Frontal cortex (tissue), 4 donors: Measurements from ENCODE around the gene SSC5D. TPM values are rescaled to one million over a fixed set of nuclear protein-coding genes. Genes with fewer than 3 reads are reported as not detected.

ENCODE experiments used
- DNase-seq, 2 donors: peaks; one replicate each; pipeline ENCODE4 v3.0.0; 2012; ENCODE audit warnings: low spot score in 2 of 2
- FAIRE-seq: peaks from 2 replicates; lab custom pipeline; 2012; peaks lifted over from hg19 to GRCh38; lab: Jason Lieb, UNC
- total RNA-seq: library from RNA; depleted of rRNA; stranded (reverse); fragments of >200 nt; gene quantifications from one replicate; pipeline ENCODE4 v1.2.3, GENCODE V29; 2014
- donor health status: control.
- donor health status: control.
- donor health status: control.

Gene SSC5D
- total RNA-seq, 1 donor from 2014 or later, result under 0.01 TPM

DNA sequence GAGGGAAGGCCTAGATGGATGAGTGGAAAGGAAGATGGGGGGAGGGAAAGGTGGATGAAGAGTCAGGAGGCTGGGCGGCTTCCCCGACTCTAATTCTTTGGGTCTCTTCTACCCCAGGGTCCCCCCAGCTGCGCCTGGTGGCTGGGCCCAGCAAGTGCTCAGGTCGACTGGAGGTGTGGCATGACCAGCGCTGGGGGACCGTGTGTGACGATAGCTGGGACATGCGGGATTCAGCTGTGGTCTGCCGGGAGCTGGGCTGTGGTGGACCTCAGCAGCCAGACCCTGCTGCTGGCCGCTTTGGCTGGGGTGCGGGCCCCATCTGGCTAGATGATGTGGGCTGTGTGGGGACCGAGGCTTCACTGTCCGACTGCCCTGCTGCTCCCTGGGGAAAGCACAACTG is 9.5 kb downstream of the SSC5D start:
- FAIRE-seq (no peak), DNase-seq (no peak)

DNA sequence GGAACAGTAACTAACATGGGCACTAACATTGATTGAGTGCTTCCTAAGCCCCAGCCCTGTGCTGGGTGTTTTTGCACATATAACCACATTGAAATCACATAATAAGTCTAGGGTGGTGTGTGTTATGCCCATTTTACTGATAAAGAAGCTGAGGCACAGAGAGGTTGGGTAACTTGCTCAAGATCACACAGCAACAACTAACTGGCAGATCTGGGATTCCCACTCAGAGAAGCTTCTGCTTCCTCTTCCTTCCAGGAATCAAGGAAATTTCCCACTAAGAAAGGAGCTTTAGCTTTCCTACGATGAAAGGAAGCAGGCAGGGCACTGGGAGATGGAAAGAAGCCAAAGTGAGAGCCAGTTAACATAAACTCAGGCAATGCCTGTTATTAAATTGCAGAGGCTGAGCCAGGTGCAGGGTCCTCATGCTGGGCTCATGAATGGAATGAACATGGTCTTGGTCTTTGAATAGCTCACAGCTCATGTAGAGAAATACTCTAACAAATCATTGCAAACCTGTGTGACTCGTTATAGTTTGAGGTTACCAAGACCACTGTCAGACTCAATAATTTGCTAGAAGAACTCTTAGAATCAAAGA is 10.1 kb downstream of the SSC5D start:
- FAIRE-seq, result no peak
- DNase-seq, result no peak

DNA sequence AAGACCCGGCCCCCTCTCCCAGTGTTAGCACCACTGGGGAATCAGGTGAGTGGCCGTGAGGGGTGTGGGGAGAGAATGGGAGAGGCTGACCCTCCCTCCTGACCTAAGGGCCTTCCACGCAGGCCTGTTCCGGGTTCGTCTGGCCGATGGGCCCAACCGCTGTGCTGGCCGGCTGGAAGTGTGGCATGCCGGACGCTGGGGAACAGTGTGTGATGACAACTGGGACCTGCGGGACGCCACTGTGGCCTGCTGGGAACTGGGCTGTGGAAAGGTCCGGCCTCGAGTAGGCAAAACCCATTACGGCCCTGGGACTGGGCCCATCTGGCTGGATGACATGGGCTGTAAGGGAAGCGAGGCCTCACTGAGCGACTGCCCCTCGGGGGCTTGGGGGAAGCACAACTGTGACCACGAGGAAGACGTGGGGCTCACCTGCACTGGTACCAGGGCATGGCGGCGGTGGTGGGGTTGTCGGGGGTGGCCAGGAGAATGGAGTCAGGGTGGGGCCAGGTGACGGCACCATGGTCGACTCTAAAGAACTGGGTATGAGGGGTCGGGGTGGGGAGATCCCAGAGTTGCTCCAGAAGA is 12.2 kb downstream of the SSC5D start:
- no peak for DNase-seq
- no peak for FAIRE-seq

- DNase-seq, result no peak
- FAIRE-seq, result no peak
These were observed 14.1 kb downstream of the SSC5D start for GRCh38 chr19:55502197-55502952.

DNA sequence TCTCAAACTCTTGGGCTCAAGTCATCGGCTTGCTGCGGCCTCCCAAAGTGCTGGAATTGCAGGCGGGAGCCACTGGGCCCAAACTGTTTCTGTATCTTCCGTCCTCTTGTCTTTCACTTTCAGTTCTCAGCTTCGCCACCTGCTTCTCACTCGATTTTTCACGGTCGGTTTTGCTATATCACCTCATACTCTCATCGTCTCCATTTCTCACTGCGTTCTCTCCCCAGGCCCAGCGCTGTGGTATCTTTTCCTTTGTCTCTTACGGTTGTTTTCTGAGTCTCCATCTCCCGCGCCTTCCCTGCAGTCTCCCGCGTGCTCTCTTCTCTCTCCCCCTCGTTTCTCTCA is 14.9 kb downstream of the SSC5D start:
- no peak for FAIRE-seq

DNA sequence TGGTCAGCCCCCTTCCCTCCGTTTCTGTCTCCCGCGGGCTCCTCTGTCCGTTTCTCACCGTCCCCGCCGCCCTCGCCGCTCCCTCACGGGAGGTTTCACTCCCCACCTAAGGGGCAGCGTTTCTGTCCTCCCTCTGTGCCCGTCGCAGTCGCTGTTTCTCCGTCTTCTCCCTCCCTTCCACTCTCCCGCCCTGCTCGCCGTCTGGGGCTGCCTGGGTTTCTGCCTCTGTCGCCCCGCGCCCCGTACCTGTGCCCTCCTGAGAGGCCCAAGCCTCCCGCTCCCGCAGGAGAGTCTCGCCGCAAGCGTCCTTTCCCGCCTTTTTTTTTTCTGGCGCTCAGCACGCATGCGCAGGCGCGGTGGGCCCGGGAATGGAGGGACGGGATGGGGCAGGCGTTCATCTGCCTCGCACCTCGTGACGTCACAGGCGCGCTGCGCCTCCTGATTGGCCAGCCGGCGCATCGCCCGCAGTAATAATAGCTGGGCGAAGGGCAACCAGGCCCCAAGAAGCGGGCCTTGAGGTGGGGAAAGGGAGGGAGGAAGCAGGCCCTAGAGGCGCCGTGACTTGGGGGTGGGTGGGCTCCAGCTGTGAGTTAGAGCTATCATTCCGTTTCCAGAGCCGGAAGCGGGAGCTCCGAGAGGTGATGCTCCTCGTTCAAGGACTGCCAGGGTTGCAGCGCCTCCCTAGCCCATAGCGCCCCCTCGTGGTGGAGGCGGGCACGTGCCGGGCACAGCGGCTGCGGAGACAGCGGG is 15.4 kb downstream of the SSC5D start:
- FAIRE-seq (no peak), DNase-seq (peak; percentile 96 to 100)

More for the DNA sequence above, 14.9 kb downstream of the SSC5D start:
- no peak for DNase-seq

- no peak for DNase-seq
- FAIRE-seq, result no peak
These were observed 16.0 kb downstream of the SSC5D start for GRCh38 chr19:55504252-55504603.

DNA sequence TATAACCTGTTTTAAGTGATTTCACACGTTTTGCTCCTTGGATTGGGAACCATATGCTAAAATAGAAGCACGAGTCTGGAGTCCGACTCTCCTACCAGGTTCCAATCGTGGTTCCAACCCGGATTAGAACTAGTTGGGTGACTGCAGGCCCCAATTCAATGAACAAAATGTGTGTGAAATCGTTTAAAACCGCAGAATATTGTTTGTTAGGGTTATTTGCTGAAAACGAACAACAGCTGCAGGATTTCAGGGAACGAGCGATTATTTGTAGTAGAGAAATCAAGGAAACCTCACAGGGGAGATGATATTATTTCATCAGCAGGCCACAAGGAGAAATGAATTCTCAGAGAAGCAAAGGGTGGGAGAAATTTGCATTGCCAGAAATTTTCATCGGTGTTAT is 16.7 kb downstream of the SSC5D start:
- FAIRE-seq (no peak), DNase-seq (no peak)

DNA sequence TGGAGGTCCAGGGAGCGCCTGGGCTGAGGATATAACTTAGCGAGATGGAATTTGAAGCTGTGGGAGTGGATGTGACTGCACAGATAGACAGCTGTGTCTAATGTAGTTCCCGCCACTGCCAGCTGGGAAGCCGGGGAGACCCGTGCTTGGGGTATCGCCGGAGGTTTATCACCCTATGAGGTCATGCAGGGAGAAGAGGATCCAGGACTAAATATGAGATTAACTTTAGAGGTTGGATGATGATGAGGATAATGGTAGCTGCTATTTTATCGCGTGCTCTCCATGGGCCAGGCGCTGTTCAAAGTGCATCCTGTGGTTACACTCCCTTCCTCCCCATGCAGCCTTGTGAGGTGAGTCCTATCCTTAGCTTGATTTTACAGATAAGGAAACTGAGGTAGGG is 19.9 kb downstream of the SSC5D start:
- FAIRE-seq, result no peak
- DNase-seq, result no peak

GRCh38 chr19:55516878-55517620 is 28.8 kb downstream of the SSC5D start:
- DNase-seq, result peak; percentile 100
- FAIRE-seq, result peak; percentile 26

GRCh38 chr19:55519451-55520311 is 31.4 kb downstream of the SSC5D start:
- DNase-seq (no peak), FAIRE-seq (no peak)

- no peak for DNase-seq
- no peak for FAIRE-seq
These were observed 32.6 kb downstream of the SSC5D start for GRCh38 chr19:55520691-55521292.

DNA sequence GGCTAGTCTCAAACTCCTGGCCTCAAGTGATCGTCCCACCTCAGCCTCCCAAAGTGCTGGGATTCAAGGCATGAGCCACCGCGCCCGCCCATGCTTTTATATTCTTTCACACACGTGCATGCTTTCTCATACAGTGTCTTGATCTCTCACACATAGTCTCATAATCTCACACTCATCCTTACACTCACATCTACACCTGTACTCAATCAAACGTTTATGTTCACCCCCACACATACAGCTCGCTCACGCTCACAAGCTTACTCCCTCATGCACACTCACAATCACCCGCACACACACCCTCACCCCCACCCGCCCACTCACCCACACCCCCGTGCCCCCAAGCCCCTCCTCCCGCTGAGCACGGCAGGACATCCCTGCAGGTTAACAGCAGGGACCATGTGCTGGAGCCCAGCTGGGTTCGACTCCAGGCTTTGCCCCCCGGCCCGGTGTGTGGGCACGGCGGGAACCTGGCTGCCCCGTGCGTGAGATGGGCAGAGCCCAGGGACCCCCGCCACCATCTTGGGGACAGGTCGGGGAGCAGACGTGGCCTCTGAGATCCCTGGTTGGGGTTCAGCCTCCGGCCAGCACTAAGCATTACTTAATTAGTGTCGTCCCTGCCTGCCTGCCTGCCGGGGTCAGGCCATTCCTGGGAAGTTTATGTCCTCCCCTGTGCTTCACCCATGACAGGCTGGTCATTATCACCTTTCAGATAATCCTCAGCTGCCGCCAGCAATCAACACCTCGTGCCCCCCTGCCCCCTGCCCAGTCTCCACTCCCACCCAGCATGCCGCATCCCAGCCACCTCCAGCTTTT is 37.3 kb downstream of the SSC5D start:
- no peak for FAIRE-seq
- DNase-seq, result no peak

DNA sequence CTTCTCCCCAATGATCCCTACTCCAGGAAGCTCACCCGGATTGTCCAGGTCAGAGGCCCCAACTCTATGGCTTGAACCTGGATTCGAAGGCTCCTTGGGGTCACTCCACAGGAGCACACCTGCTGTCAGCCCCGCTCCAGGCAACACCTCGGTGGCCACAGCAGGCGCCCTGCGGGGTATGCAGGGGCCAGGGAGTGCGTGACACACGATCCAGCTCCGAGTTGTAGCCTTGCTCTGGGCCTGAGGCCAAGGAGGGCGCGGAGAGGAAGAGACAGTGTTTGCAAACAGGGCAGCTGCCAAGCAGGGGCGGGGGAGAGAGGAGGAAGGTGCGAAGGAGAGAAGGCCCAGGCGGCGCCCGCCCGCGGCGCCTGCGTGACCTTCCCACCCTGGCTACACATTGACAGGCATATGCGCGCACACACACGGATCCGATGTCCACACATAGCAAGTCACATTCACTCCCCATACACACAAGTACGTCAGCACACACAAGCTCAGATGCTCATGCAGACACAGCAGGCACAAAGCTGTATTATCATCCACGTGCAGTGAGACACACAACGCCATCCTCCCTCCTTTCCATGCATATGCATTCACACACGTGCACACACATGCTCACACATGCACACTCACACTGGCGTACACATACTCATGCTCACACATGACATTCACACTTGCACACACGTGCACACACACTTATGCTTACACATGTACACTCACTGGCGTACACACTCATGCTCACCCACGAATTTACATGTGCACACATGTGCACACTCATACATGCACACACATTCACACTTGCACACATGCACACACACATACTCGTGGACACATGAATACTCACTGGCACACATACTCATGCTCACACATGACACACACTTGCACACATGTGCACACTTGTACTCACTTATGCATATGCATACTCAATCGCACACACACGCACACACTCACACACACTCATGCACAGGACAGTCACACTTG is 38.3 kb downstream of the SSC5D start:
- DNase-seq, result no peak
- FAIRE-seq, result no peak

- FAIRE-seq, result no peak
These were observed 39.2 kb downstream of the SSC5D start for GRCh38 chr19:55527197-55528029.

More at GRCh38 chr19:55527197-55528029, 39.2 kb downstream of the SSC5D start:
- no peak for DNase-seq
